ENCODE results near the gene ENDOV.
"Not testable (repeated sequence)": the region's sequence is repeated elsewhere in the genome, so short reads cannot be mapped to it uniquely, and the experiment has no call there.

DNA sequence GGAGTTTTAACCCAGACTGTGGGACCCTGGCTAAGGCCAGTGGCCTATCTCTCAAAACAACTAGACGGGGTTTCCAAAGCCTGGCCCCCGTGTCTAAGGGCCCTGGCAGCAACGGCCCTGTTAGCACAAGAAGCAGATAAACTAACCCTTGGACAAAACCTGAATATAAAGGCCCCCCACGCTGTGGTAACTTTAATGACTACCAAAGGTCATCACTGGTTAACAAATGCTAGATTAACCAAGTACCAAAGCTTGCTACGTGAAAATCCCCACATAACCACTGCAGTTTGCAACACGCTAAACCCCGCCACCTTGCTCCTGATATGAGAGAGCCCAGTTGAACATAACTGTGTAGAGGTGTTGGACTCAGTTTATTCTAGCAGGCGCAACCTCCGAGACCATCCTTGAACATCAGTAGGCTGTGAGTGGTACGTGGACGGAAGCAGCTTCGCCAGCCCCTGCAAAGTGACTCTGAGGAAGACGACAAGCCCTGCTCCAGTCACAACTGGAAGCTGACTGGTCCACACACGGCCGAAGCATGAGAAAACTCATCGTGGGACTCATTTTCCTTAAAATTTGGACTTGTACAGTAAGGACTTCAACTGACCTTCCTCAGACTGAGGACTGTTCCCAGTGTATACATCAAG, 4.4 kb upstream of the ENDOV start:
- not testable (repeated sequence) for TF ChIP-seq RAD21 (conservative IDR thresholded peaks at IDR 0.05 in 1 of 2, IDR thresholded peaks at IDR 0.05 in 1 of 2); USF2 (IDR thresholded peaks at IDR 0.05); MAFK (IDR thresholded peaks at IDR 0.05; ENCODE audit: partially characterized antibody); EP300 (IDR thresholded peaks at IDR 0.05); CTCF (IDR thresholded peaks at IDR 0.05); POLR2A (IDR thresholded peaks at IDR 0.05; ENCODE audit: low read length); RFX5 (IDR thresholded peaks at IDR 0.05); SMC3 (IDR thresholded peaks at IDR 0.05); KDM1A (IDR thresholded peaks at IDR 0.05; ENCODE audit: low read depth)
